SH-SY5Y (cell line): Measurements from ENCODE around the gene MBD3L5.

ENCODE experiments used
- GATA2 ChIP-seq: IDR thresholded peaks from 2 replicates; pipeline ENCODE4 v1.6.1; 2011; ENCODE audit warnings: mild to moderate bottlenecking, low read depth, low read length
- GATA3 ChIP-seq: IDR thresholded peaks from 2 replicates; pipeline ENCODE4 v1.6.1; 2011; ENCODE audit warnings: low read depth, mild to moderate bottlenecking, low read length, moderate library complexity

DNA sequence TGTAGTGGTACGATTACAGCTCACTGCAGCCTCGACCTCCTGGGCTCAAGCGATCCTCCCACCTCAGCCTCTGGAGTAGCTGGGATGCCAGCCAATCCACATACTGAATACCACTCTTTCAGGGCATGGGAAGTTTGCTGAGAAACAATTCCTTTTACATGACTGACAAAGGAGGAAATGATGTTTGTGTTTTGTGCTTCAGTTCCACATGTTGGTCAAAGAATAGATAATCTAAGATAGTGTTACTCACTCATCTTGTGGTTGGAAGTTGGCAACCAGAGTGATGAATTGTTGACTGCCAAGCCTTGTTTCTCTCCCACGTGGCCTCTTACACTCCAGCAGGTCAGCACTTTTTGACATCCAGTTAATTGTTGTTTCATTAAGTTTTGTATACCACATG is 16.7 kb upstream of the MBD3L5 start:
- no peak for TF ChIP-seq GATA2
- no peak for TF ChIP-seq GATA3
